Endothelial cell of umbilical vein (primary cell): ENCODE measurements around the gene MYBBP1A. TPM values are rescaled to one million over a fixed set of nuclear protein-coding genes. Genes with fewer than 3 reads are reported as not detected.

Experiments
- BruUV-seq: library from RNA; stranded (reverse); fragments of 400-500 nt; replicated peaks from 2 replicates; lab custom pipeline; 2021; lab: Mats Ljungman, UMichigan
- CTCF ChIA-PET: fragments of 300-600, 350-600 bp; sonication (Branson Sonifier 250); formaldehyde crosslinking; loops from one replicate; lab custom pipeline; 2021; ENCODE audit warnings: antibody characterized with exemption, inconsistent platforms; lab: Charles Lee
- POLR2A ChIA-PET: fragments of 300-600, 350-600 bp; sonication (Branson Sonifier 250); formaldehyde crosslinking; loops from one replicate; lab custom pipeline; 2021; ENCODE audit warnings: antibody characterized with exemption, inconsistent platforms; lab: Charles Lee
- DNase-seq: peaks from one replicate; pipeline ENCODE4 v3.0.0-alpha.2; 2011; ENCODE audit warnings: low read depth, low spot score
- FAIRE-seq: peaks from 2 replicates; lab custom pipeline; 2011; peaks lifted over from hg19 to GRCh38; lab: Jason Lieb, UNC
- H2AFZ ChIP-seq: 2 replicates; pipeline ENCODE4 v1.6.0; 2012; ENCODE audit warnings: low read depth, low read length, control low read depth, inconsistent platforms
- H3K27ac ChIP-seq: 2 replicates; pipeline ENCODE4 v1.5.1; 2011; ENCODE audit warnings: low read depth, mild to moderate bottlenecking, control low read depth, low read length, moderate library complexity; ENCODE audit not compliant: insufficient read depth
- H3K27me3 ChIP-seq, 2 experiments: 2 replicates each; pipeline versions ENCODE4 v1.6.0 to v1.6.1; 2011; ENCODE audit warnings: low read length in 2 of 2, mixed read lengths in 1 of 2; ENCODE audit not compliant: control insufficient read depth in 2 of 2, insufficient read depth in 2 of 2
- H3K36me3 ChIP-seq, 2 experiments: 2 replicates in 1 of 2; 3 replicates in 1 of 2; pipeline ENCODE4 v1.5.1; 2011; ENCODE audit warnings: low read length in 2 of 2, mild to moderate bottlenecking in 1 of 2, moderate library complexity in 1 of 2; ENCODE audit not compliant: control insufficient read depth in 2 of 2, insufficient read depth in 2 of 2; ENCODE audit errors: extremely low read depth in 1 of 2
- H3K4me1 ChIP-seq: 3 replicates; pipeline ENCODE4 v1.5.1; 2011; ENCODE audit warnings: mild to moderate bottlenecking, low read length; ENCODE audit not compliant: control insufficient read depth, insufficient read depth; ENCODE audit errors: extremely low read depth
- H3K4me2 ChIP-seq: 2 replicates; pipeline ENCODE4 v1.6.1; 2011; ENCODE audit warnings: low read length, control low read depth, mixed read lengths; ENCODE audit not compliant: insufficient read depth
- H3K4me3 ChIP-seq, 3 experiments: fragments of 200-600 bp in 1 of 3; sonication (generic), shearing (Covaris generic) in 1 of 3; replicated peaks in 1 of 3; 2 replicates each; pipeline ENCODE4 v1.5.1; 2011 to 2016; ENCODE audit warnings: control low read depth in 3 of 3, low read length in 3 of 3, mild to moderate bottlenecking in 2 of 3, inconsistent platforms in 1 of 3, low read depth in 1 of 3, moderate library complexity in 1 of 3; ENCODE audit not compliant: insufficient read depth in 1 of 3
- H3K79me2 ChIP-seq: 2 replicates; pipeline ENCODE4 v1.6.0; 2012; ENCODE audit warnings: low read length, inconsistent platforms; ENCODE audit not compliant: control insufficient read depth, insufficient read depth
- H3K9ac ChIP-seq: replicated peaks from 2 replicates; pipeline ENCODE3; 2011; ENCODE audit warnings: low read length, control low read depth; ENCODE audit not compliant: insufficient read depth; ENCODE audit errors: extremely low read depth
- H3K9me1 ChIP-seq: replicated peaks from 3 replicates; pipeline ENCODE4 v1.6.0; 2011; ENCODE audit warnings: mild to moderate bottlenecking, low read length; ENCODE audit not compliant: control insufficient read depth, insufficient read depth; ENCODE audit errors: extremely low read depth
- H3K9me3 ChIP-seq: replicated peaks from 2 replicates; pipeline ENCODE4 v1.5.1; 2012; ENCODE audit warnings: low read length, inconsistent platforms; ENCODE audit not compliant: control insufficient read depth, insufficient read depth
- H4K20me1 ChIP-seq: replicated peaks from 2 replicates; pipeline ENCODE3; 2011; ENCODE audit warnings: mild to moderate bottlenecking, low read length; ENCODE audit not compliant: control insufficient read depth, insufficient read depth; ENCODE audit errors: extremely low read depth
- EZH2 ChIP-seq: IDR thresholded peaks from 2 replicates; pipeline ENCODE4 v1.6.1; 2012; ENCODE audit warnings: borderline replicate concordance, low read depth, mild to moderate bottlenecking, moderate library complexity, low read length, inconsistent platforms; ENCODE audit not compliant: severe bottlenecking
- GATA2 ChIP-seq: IDR thresholded peaks from 2 replicates; pipeline ENCODE4 v1.7.0; 2011; ENCODE audit warnings: low read depth, mild to moderate bottlenecking, moderate library complexity, mixed read lengths, low read length; ENCODE audit not compliant: insufficient read length, insufficient read depth
- JUN ChIP-seq: IDR thresholded peaks from 2 replicates; pipeline ENCODE4 v1.6.1; 2011; ENCODE audit warnings: borderline replicate concordance, low read depth; ENCODE audit not compliant: insufficient read length, insufficient read depth
- MYC ChIP-seq: IDR thresholded peaks from one replicate; pipeline ENCODE4 v1.6.1; 2011; ENCODE audit warnings: mild to moderate bottlenecking, low read depth, low read length
- POLR2A ChIP-seq: IDR thresholded peaks from 2 replicates; pipeline ENCODE4 v1.6.1; 2012; ENCODE audit warnings: low read depth, mild to moderate bottlenecking, control low read depth, low read length
- POLR2AphosphoS5 ChIP-seq: IDR thresholded peaks from 2 replicates; pipeline ENCODE4 v1.6.1; 2012; ENCODE audit warnings: low read depth, mild to moderate bottlenecking, control low read depth, low read length, moderate library complexity; ENCODE audit not compliant: insufficient read depth
- dilution Hi-C: fragments of 300-500 bp; cut with MboI; formaldehyde crosslinking; loops from one replicate; pipeline ENCODE4 v1.15.0; 2019; ENCODE audit warnings: low sequenced_read_pairs; ENCODE audit not compliant: extremely low pct_ligation_motif_present
- intact Hi-C: fragments of 100-400 bp; cut with micrococcal nuclease; formaldehyde crosslinking; loops from one replicate; pipeline ENCODE4 v1.10.0; 2022
- polyA plus RNA-seq, 4 experiments: library from polyadenylated mRNA; depleted of rRNA in 3 of 4; stranded (reverse) in 3 of 4; unstranded in 1 of 4; fragments of >200 nt; gene quantifications; 2 replicates each; pipeline versions ENCODE4 v1.2.1 to v1.2.3, GENCODE V29; 2011 to 2012; ENCODE audit warnings: missing spikeins in 1 of 4
- total RNA-seq: library from RNA; stranded (reverse); gene quantifications from 2 replicates; pipeline ENCODE4 v1.2.3, GENCODE V29; 2021
- TF ChIP-seq, protein P1 (sequence below), 2 donors: IDR thresholded peaks; 1 replicate in 1 of 2; 2 replicates in 1 of 2; pipeline ENCODE4 v1.5.1; 2011; ENCODE audit warnings: low read length in 2 of 2, mild to moderate bottlenecking in 2 of 2, moderate library complexity in 2 of 2, control low read depth in 1 of 2, inconsistent platforms in 1 of 2, low read depth in 1 of 2; ENCODE audit not compliant: insufficient read depth in 1 of 2; ENCODE audit errors: extremely low read depth in 1 of 2

Gene MYBBP1A
- total and polyA plus RNA-seq, 2 donors (not counting 3 experiments of a cell fraction or from before 2014, with no cell fraction given) = 26.8 to 79.2 TPM

DNA sequence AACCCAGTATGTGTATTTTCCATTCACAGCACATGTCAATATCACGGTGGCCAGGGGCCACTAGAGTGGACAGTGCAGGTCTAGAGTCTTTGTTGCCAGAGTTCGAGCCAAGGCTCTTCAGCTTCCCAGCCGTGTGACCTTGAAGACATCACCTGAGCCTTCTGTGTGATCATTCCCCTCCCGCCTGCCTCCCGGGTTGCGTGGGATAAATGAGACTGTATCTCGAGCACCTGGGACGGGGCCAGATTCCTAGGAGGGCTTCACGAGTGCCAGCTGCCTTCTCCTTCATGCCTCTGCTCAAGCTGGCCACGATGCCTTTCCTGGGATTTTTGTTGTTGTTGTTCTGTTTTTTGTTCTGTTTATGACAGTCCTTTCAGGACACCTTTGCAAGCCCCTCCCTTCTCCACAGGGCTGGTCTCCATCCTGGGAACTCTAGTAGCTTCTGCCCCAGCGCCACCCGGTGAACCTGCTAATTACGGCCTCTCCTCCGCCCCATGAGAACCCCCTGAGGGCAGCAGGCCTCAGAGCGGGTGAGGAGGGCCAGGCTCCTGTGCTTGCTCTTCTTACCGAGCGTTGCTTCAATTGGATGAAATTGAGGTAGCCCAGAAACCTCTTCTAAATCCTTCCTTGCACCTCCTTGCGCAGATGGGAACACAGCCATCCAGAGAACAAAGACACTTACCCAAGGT, 52.6 kb downstream of the MYBBP1A start:
- Histone ChIP-seq H3K36me3 (peaks cover 0 to 4% of the 10 kb centered on the region in 2 experiments), H4K20me1 (no peaks in the 10 kb centered on the region), H3K4me1 (peaks cover 44% of the 10 kb centered on the region), H3K79me2 (peaks cover 5% of the 10 kb centered on the region), H3K27ac (no peak overlapping the region), H3K9me1 (no peaks in the 10 kb centered on the region), H3K9me3 (no peaks in the 10 kb centered on the region), H3K9ac (no peak overlapping the region), H3K27me3 (no peaks in the 10 kb centered on the region), H3K4me3 (no peak overlapping the region), H2AFZ (no peak overlapping the region), H3K4me2 (no peak overlapping the region)
- DNase-seq (no peak), FAIRE-seq (no peak)
- dilution Hi-C loops = no loop called here
- TF ChIP-seq POLR2A (no peak), JUN (no peak), MYC (no peak), GATA2 (no peak), POLR2AphosphoS5 (no peak), EZH2 (no peak)
- TF ChIP-seq, protein P1, sequence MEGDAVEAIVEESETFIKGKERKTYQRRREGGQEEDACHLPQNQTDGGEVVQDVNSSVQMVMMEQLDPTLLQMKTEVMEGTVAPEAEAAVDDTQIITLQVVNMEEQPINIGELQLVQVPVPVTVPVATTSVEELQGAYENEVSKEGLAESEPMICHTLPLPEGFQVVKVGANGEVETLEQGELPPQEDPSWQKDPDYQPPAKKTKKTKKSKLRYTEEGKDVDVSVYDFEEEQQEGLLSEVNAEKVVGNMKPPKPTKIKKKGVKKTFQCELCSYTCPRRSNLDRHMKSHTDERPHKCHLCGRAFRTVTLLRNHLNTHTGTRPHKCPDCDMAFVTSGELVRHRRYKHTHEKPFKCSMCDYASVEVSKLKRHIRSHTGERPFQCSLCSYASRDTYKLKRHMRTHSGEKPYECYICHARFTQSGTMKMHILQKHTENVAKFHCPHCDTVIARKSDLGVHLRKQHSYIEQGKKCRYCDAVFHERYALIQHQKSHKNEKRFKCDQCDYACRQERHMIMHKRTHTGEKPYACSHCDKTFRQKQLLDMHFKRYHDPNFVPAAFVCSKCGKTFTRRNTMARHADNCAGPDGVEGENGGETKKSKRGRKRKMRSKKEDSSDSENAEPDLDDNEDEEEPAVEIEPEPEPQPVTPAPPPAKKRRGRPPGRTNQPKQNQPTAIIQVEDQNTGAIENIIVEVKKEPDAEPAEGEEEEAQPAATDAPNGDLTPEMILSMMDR (IDR thresholded peaks at IDR 0.05; ENCODE audit: extremely low read depth in 1 of 2, insufficient read depth in 1 of 2, low read depth in 1 of 2, low read length in 2 of 2) = no peak
- ChIA-PET POLR2A (no interaction called here), CTCF (interaction anchor here (1.3 kb wide), 1 partner anchor 64 kb away, joined by 5 read pairs; no protein-coding TSS in a partner anchor)
- intact Hi-C loops = no loop called here
- no TSS peak for BruUV-seq
